Coronary artery (tissue), 2 donors: ENCODE measurements around the gene CYTL1.

ENCODE experiments used
- DNase-seq: peaks from one replicate; pipeline ENCODE4 v3.0.0-alpha.2; 2017; ENCODE audit warnings: low spot score
- H3K27ac ChIP-seq, 2 donors: fragments of 200-600 bp; sonication (generic); one replicate each; pipeline ENCODE4 v1.5.1; 2016 to 2019
- H3K4me3 ChIP-seq: fragments of 200-600 bp; sonication (generic); 2 replicates; pipeline ENCODE4 v1.5.1; 2016; ENCODE audit warnings: mild to moderate bottlenecking, moderate library complexity
- TF ChIP-seq, protein P1 (sequence below): fragments of 200-600 bp; sonication (generic); IDR thresholded peaks from one replicate; pipeline ENCODE4 v1.5.1; 2019; ENCODE audit warnings: antibody characterized with exemption

The CYTL1 gene

DNA sequence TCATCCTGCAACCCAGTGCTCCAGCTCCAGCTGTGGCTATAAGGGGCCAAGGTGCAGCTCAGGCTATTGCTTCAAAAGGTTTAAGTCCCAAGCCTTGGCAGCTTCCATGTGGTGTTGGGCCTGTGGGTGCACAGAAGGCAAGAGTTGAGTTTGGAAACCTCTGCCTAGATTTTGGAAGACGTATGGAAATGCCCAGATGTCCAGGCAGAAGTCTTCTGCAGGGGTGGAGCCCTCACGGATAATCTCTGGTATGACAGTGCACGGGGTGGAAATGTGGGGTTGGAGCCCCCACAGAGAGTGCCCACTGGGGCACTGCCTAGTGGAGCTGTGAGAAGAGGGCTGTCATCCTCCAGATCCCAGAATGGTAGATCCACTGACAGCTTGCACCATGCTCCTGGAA is 44.5 kb downstream of the CYTL1 start:
- no peak for DNase-seq
- H3K27ac ChIP-seq: no peak overlapping the region
- no peak overlapping the region for H3K4me3 ChIP-seq
- TF ChIP-seq, protein P1, sequence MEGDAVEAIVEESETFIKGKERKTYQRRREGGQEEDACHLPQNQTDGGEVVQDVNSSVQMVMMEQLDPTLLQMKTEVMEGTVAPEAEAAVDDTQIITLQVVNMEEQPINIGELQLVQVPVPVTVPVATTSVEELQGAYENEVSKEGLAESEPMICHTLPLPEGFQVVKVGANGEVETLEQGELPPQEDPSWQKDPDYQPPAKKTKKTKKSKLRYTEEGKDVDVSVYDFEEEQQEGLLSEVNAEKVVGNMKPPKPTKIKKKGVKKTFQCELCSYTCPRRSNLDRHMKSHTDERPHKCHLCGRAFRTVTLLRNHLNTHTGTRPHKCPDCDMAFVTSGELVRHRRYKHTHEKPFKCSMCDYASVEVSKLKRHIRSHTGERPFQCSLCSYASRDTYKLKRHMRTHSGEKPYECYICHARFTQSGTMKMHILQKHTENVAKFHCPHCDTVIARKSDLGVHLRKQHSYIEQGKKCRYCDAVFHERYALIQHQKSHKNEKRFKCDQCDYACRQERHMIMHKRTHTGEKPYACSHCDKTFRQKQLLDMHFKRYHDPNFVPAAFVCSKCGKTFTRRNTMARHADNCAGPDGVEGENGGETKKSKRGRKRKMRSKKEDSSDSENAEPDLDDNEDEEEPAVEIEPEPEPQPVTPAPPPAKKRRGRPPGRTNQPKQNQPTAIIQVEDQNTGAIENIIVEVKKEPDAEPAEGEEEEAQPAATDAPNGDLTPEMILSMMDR: no peak

DNA sequence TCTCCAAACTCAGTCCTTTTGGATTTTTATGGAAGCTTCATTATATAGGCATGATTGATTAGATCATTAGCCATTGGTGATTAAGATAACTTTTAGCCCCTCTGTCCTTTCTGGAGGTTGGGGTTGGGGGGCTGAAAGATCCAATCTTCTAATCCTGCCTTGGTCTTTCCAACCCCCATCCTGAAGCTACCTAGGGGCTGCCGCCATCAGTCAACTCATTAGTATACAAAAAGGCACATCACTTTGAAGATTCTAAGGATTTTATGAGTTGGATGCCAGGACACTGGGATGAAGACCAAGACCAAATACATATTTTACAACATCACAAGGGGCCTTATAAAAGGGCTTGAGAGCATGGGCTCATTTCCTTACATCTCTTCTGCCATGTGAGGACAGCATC is 47.5 kb downstream of the CYTL1 start:
- TF ChIP-seq, protein P1: no peak
- Histone ChIP-seq H3K4me3 (no peak overlapping the region), H3K27ac (no peak overlapping the region)
- no peak for DNase-seq

DNA sequence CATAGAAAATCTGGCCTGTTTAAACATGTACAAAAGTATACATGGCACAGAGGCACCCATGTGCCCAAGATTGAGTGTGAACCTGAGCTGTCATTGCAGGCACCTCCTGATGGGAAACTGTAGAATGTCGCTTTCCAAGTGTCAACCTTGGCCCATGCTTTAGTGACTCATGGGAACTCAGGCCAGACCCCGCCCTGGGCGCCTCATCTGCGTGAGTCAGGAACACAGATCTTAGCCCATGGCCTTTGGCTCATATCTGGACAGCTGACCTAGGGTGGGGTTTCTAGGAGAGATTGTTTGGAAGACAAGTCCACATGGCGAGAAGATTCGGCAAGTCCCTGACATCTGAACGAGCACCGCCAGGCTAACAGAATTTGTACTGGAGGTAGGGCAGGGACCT is 50.0 kb downstream of the CYTL1 start:
- H3K4me3 ChIP-seq: no peak overlapping the region
- DNase-seq: peak; percentile 81
- TF ChIP-seq, protein P1: no peak
- peak overlapping the region in 1 of 2 donors; percentile 56 for H3K27ac ChIP-seq

DNA sequence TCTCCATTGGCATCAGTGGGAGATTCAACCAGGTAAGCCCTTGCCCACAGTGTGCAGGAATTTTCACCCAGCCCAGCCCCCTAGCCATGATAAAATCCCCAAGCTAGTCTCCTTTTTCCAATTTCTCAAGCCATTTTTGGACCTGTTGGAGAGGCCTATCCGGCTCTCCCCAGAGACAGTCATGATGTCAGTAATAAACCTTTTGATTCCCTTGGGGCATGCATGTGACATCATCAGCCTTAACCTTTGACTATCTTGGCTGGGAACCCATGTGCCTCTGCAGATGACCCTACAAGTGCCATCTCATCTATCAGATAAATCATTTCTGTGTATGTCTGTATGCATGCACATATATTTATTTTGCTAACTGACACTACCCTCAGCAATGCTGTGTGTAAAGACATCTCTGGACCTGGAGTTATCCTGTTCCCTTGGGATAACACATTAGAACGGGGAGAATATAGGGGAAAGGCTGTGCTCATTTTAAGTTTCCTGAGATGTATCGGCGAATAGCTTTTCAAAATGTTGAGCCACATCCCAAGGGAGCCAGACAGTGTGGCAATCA is 51.0 kb downstream of the CYTL1 start:
- no peak overlapping the region for H3K4me3 ChIP-seq
- DNase-seq: no peak
- TF ChIP-seq, protein P1: no peak
- peak overlapping the region in 1 of 2 donors; percentile 55 for H3K27ac ChIP-seq
